GM12878 (cell line): ENCODE results near the gene PRKCZ. TPM values are rescaled to one million over a fixed set of nuclear protein-coding genes. Genes with fewer than 3 reads are reported as not detected.

Experiments
- ATAC-seq: fragments of 200-7000 bp; cut with Tn5 transposase; 3 replicates; pipeline ENCODE4 v1.9.1; 2020; ENCODE audit warnings: mild to moderate bottlenecking, moderate library complexity
- BruUV-seq: library from RNA; stranded (reverse); fragments of 400-500 nt; replicated peaks from 2 replicates; lab custom pipeline; 2021; lab: Mats Ljungman, UMichigan
- CTCF ChIA-PET: fragments of 300-600 bp; sonication (Branson Sonifier 250); formaldehyde crosslinking; extraction: SDS; loops from one replicate; lab custom pipeline; 2021; ENCODE audit warnings: inconsistent platforms; lab: Yijun Ruan, JAX
- POLR2A ChIA-PET: fragments of 350-600 bp; formaldehyde crosslinking; extraction: SDS; loops from one replicate; lab custom pipeline; 2021; ENCODE audit warnings: inconsistent platforms; lab: Charles Lee
- RAD21 ChIA-PET: fragments of 300-600 bp; sonication (Branson Sonifier 250); formaldehyde crosslinking; loops from one replicate; lab custom pipeline; 2023; ENCODE audit warnings: antibody characterized with exemption; ENCODE audit not compliant: unreplicated experiment; lab: Charles Lee
- SMC1A ChIA-PET: fragments of 300-600 bp; sonication (Branson Sonifier 250); formaldehyde crosslinking; loops from one replicate; lab custom pipeline; 2023; ENCODE audit not compliant: unreplicated experiment, uncharacterized antibody; lab: Charles Lee
- DNase-seq: peaks from one replicate; pipeline ENCODE4 v3.0.0-alpha.2; 2011; ENCODE audit warnings: low read depth, low spot score
- FAIRE-seq: peaks from 3 replicates; lab custom pipeline; 2011; peaks lifted over from hg19 to GRCh38; lab: Jason Lieb, UNC
- H2AFZ ChIP-seq: 2 replicates; pipeline ENCODE4 v1.6.0; 2011; ENCODE audit warnings: low read depth, low read length, control low read depth; ENCODE audit not compliant: control insufficient read depth
- H3K27ac ChIP-seq: 2 replicates; pipeline ENCODE4 v1.5.1; 2011; ENCODE audit warnings: control low read depth; ENCODE audit not compliant: control insufficient read depth, insufficient read depth
- H3K27me3 ChIP-seq, 2 experiments: replicated peaks in 1 of 2; 2 replicates each; pipeline versions ENCODE4 v1.6.0 to v1.6.1; 2011; ENCODE audit warnings: low read length in 1 of 2; ENCODE audit not compliant: control insufficient read depth in 2 of 2, insufficient read depth in 2 of 2
- H3K36me3 ChIP-seq, 2 experiments: 2 replicates each; pipeline ENCODE4 v1.5.1; 2011; ENCODE audit warnings: low read length in 1 of 2; ENCODE audit not compliant: control insufficient read depth in 2 of 2, insufficient read depth in 2 of 2
- H3K4me1 ChIP-seq: 2 replicates; pipeline ENCODE4 v1.6.1; 2011; ENCODE audit warnings: mild to moderate bottlenecking, low read length, moderate library complexity, mixed read lengths; ENCODE audit not compliant: control insufficient read depth, insufficient read depth
- H3K4me2 ChIP-seq: 2 replicates; pipeline ENCODE4 v1.6.0; 2011; ENCODE audit warnings: control low read depth; ENCODE audit not compliant: control insufficient read depth, insufficient read depth
- H3K4me3 ChIP-seq: fragments of 200-600 bp; sonication (generic); 2 replicates; pipeline ENCODE4 v1.5.1; 2016
- H3K79me2 ChIP-seq: 2 replicates; pipeline ENCODE4 v1.6.0; 2011; ENCODE audit warnings: low read length; ENCODE audit not compliant: control insufficient read depth, insufficient read depth
- H3K9ac ChIP-seq: 2 replicates; pipeline ENCODE4 v1.8.0; 2011; ENCODE audit warnings: low read length, control low read depth, mixed read lengths; ENCODE audit not compliant: control insufficient read depth, insufficient read depth
- H3K9me3 ChIP-seq: replicated peaks from 3 replicates; pipeline ENCODE4 v1.5.1; 2011; ENCODE audit warnings: mild to moderate bottlenecking, low read length; ENCODE audit not compliant: control insufficient read depth, insufficient read depth
- H4K20me1 ChIP-seq: 2 replicates; pipeline ENCODE4 v1.6.0; 2011; ENCODE audit not compliant: control insufficient read depth, insufficient read depth
- EED ChIP-seq: sonication (generic); IDR thresholded peaks from 2 replicates; pipeline ENCODE4 v1.6.1; 2016; ENCODE audit warnings: antibody characterized with exemption, low read depth
- MEF2A ChIP-seq: IDR thresholded peaks from 2 replicates; pipeline ENCODE4 v1.6.1; 2011; ENCODE audit warnings: low read depth, mild to moderate bottlenecking, low read length, moderate library complexity; ENCODE audit not compliant: insufficient read depth
- STAT3 ChIP-seq: IDR thresholded peaks from 2 replicates; pipeline ENCODE4 v1.6.1; 2011; ENCODE audit warnings: low read depth, low read length, improper control_type of control experiment
- TBL1XR1 ChIP-seq: IDR thresholded peaks from 2 replicates; pipeline ENCODE4 v1.6.1; 2012; ENCODE audit warnings: low read depth, low read length, improper control_type of control experiment
- TCF3 ChIP-seq: IDR thresholded peaks from 2 replicates; pipeline ENCODE4 v1.6.1; 2012; ENCODE audit warnings: low read depth, mild to moderate bottlenecking, low read length, borderline replicate concordance; ENCODE audit not compliant: insufficient read depth
- WGBS: methylation state at CpG from one replicate; pipeline ENCODE4 v1.1.6; 2016; ENCODE audit warnings: low lambda C conversion rate; ENCODE audit not compliant: insufficient replicate concordance, insufficient coverage; ENCODE audit errors: missing lambda C conversion rate; 5-methylcytosine and 5-hydroxymethylcytosine counted together
- in situ Hi-C: fragments of 300-500 bp; cut with MboI; formaldehyde crosslinking; loops from 9 replicates; pipeline ENCODE4 v1.14.3; 2018; ENCODE audit warnings: mixed read lengths
- intact Hi-C: fragments of 100-400 bp; cut with micrococcal nuclease; formaldehyde crosslinking; loops from one replicate; pipeline ENCODE4 v1.14.2; 2022; ENCODE audit not compliant: unreplicated experiment
- polyA plus RNA-seq, 11 experiments: library from polyadenylated mRNA; depleted of rRNA in 4 of 11; unstranded in 6 of 11; stranded (reverse) in 5 of 11; fragments of >200 nt; fragmentation: Nextera tagmentation in 4 of 11; fragmentation: Illumina TruSeq in 1 of 11; extraction: Ambion mirVana in 4 of 11; extraction: Trizol in 1 of 11; gene quantifications; 1 replicate in 1 of 11; 2 replicates in 10 of 11; pipeline versions ENCODE4 v1.2.1 to v1.2.3, GENCODE V29; 2011 to 2016; ENCODE audit warnings: inconsistent platforms in 2 of 11, missing spikeins in 2 of 11, low read depth in 1 of 11
- total RNA-seq, 4 experiments: library from RNA; depleted of rRNA in 3 of 4; stranded (reverse); fragments of >200 nt in 3 of 4; fragmentation: Illumina TruSeq in 1 of 4; extraction: Trizol in 1 of 4; gene quantifications; 2 replicates each; pipeline versions ENCODE4 v1.2.1 to v1.2.3, GENCODE V29; 2013 to 2021
- TF ChIP-seq, protein P1 (sequence below): fragments of 450-650 bp; IDR thresholded peaks from 2 replicates; pipeline ENCODE4 v1.6.1; 2017; ENCODE audit warnings: mild to moderate bottlenecking, moderate library complexity
- TF ChIP-seq, protein P2 (sequence below): IDR thresholded peaks from 2 replicates; pipeline ENCODE4 v1.6.1; 2011; ENCODE audit warnings: borderline replicate concordance, low read depth, mild to moderate bottlenecking, moderate library complexity, low read length; ENCODE audit not compliant: insufficient read depth, poor library complexity, severe bottlenecking

PRKCZ gene
- total and polyA plus RNA-seq, 10 of the 15 experiments (the other 5 are each of a cell fraction or from before 2014, with no cell fraction given): 0.05 to 1.9 (median 0.64) TPM; not detected in 1

DNA sequence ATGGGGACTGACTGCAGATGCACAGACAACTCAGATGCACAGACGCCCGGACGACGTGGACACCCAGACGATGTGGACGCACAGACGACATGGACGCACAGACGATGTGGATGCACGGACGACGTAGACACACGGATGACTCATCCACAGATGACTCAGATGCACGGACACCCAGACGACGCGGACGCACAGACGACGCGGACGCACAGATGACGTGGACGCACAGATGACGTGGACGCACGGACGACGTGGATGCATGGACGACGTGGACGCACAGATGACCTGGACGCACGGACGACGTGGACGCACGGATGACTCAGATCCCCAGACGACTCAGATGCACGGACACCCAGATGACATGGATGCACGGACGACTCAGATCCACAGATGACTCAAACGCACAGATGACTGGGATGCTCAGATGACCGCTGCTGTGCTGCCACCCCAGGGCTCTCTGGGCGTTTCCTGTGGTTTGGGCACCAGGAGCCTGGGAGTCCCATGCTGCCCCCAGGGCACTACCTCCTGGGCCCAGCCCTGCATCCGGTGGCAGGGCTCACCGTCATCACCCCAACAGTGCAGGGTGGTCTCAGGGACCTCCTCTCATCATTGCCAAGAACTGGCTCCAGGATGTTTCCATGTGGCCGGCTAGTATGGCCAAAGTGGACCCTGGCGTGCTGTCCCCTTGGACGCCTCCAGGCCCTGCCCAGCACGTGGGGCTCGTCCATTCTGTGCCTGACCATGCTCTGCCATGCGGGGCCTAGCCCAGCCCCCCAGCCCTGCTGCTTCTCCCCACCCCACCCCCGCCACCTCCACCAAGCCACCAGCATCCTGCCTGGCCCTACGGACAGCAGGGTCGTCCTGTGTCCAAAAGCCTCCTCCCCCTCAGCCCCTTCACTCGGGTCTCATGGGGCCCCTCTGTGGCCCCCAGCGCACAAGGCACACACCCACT, 130.4 kb downstream of the PRKCZ start:
- H2AFZ ChIP-seq: no peak overlapping the region
- 86% methylated on average over 55 of the region's 58 CpGs for WGBS
- no peaks in the 10 kb centered on the region for H3K36me3 ChIP-seq
- intact Hi-C loops: no loop called here
- DNase-seq (no peak), FAIRE-seq (no peak), ATAC-seq (no peak)
- no peak overlapping the region for H3K9ac ChIP-seq
- no peak overlapping the region for H3K4me3 ChIP-seq
- in situ Hi-C loops: no loop called here
- no peaks in the 10 kb centered on the region for H3K4me1 ChIP-seq
- POLR2A ChIA-PET: no interaction called here
- no TSS peak for BruUV-seq
- no peaks in the 10 kb centered on the region for H3K27me3 ChIP-seq
- RAD21 ChIA-PET: no interaction called here
- H4K20me1 ChIP-seq: no peaks in the 10 kb centered on the region
- no peak for TF ChIP-seq TBL1XR1
- no peak for TF ChIP-seq STAT3
- TF ChIP-seq, protein P1, sequence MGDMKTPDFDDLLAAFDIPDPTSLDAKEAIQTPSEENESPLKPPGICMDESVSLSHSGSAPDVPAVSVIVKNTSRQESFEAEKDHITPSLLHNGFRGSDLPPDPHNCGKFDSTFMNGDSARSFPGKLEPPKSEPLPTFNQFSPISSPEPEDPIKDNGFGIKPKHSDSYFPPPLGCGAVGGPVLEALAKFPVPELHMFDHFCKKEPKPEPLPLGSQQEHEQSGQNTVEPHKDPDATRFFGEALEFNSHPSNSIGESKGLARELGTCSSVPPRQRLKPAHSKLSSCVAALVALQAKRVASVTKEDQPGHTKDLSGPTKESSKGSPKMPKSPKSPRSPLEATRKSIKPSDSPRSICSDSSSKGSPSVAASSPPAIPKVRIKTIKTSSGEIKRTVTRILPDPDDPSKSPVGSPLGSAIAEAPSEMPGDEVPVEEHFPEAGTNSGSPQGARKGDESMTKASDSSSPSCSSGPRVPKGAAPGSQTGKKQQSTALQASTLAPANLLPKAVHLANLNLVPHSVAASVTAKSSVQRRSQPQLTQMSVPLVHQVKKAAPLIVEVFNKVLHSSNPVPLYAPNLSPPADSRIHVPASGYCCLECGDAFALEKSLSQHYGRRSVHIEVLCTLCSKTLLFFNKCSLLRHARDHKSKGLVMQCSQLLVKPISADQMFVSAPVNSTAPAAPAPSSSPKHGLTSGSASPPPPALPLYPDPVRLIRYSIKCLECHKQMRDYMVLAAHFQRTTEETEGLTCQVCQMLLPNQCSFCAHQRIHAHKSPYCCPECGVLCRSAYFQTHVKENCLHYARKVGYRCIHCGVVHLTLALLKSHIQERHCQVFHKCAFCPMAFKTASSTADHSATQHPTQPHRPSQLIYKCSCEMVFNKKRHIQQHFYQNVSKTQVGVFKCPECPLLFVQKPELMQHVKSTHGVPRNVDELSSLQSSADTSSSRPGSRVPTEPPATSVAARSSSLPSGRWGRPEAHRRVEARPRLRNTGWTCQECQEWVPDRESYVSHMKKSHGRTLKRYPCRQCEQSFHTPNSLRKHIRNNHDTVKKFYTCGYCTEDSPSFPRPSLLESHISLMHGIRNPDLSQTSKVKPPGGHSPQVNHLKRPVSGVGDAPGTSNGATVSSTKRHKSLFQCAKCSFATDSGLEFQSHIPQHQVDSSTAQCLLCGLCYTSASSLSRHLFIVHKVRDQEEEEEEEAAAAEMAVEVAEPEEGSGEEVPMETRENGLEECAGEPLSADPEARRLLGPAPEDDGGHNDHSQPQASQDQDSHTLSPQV: no peak
- peak; percentile 78; the same call in 1 of the 2 replicates for TF ChIP-seq TCF3
- no peak for TF ChIP-seq EED
- TF ChIP-seq MEF2A: no peak
- TF ChIP-seq, protein P2, sequence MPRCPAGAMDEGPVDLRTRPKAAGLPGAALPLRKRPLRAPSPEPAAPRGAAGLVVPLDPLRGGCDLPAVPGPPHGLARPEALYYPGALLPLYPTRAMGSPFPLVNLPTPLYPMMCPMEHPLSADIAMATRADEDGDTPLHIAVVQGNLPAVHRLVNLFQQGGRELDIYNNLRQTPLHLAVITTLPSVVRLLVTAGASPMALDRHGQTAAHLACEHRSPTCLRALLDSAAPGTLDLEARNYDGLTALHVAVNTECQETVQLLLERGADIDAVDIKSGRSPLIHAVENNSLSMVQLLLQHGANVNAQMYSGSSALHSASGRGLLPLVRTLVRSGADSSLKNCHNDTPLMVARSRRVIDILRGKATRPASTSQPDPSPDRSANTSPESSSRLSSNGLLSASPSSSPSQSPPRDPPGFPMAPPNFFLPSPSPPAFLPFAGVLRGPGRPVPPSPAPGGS: peak; percentile 85
- H3K9me3 ChIP-seq: no peaks in the 10 kb centered on the region
- no peaks in the 10 kb centered on the region for H3K79me2 ChIP-seq
- CTCF ChIA-PET: no interaction called here
- H3K27ac ChIP-seq: no peak overlapping the region
- H3K4me2 ChIP-seq: no peak overlapping the region
- SMC1A ChIA-PET: no interaction called here
